ENCODE data around the gene CLDN9.

CLDN9 gene

DNA sequence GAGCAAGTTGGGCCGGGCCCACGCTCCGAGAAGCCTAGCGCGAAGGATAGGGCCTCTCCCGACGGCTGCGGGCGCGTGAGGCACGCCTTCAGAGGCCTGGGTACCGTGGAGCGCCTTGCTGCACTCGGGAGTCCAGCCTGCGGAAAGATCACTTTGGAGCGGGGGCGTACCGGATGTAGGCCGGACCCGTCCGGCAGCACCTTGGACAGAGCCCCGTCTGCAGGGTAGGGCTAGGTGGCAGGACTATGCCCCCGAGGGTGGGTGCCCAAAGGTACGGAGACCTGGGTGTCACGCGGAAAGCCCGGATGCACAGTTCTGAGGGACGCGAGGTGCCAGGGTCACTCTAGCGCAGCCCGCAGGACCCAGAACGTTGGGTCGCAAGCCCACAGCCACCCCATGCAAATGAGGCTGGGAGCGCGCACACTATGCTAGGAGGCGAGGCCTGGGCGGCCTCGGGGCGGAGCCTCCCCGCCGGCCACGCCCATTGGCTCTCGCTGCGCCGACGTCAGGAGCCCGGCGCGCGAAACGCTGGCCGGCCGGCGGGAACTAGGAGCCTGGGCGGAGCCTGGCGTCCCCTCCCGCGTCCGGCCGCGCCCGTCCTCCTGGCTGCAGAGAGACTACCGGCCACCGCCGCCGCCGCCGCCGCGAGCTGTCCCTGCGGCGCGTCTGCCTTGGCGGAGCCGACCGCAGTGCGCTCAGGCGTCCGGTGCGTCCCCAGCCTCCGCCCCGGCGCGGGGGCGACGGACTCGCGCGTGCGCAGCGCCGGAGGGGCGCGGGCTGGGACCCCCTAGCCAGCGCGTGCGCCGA, 43.8 kb upstream of the CLDN9 start, which contains the start of gene PAQR4:
Gene PAQR4, plus strand, starts transcription at position 611 of the 807 bp plus-strand sequence. CDS start 327 bp downstream, outside the sequence.
- H3K36me3 ChIP-seq (ENCODE audit: insufficient read depth, low read length), result peaks cover 22% of the 10 kb centered on the region

DNA sequence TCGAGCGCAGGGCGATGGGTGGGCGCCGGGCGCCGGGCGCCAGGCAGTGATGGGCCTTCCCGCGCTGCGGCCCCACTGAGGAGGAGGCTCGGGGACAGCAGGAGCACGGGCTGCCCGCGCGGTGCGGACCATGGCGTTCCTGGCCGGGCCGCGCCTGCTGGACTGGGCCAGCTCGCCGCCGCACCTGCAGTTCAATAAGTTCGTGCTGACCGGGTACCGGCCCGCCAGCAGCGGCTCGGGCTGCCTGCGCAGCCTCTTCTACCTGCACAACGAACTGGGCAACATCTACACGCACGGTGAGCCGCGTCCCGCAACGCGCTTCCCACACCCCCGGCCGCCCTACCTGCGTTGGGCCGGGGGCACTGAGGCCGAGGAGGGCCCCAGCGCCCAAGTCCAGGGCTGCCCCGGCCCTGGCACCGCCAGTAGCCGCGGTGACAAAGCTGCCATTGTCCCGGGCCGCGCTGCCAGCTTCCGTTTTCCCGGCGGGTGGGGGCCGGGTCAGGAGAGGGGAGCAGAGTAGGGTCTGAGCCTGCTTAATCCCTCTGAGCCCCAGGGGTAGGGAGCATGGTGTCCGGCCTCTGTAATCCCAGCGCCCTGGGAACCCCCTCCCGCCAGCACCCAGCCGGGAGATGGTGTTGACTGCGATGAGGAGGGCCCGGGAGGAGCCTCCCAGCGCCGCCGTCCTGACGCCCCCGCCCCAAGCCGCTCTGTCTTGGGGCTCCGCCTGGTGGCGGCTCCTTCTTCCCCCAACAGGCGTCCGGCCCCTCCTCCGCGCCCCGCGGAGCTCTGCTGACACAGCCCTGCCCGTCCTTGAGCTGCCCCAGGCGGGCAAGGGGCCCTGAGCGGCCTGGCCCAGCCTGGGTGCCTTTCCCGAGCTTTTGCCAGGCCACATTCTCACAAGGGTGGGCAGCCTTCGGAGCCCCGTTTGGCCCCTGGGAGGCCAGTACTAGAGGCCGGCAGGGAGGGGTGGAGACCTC, 42.9 kb upstream of the CLDN9 start:
- under 1% methylated on average over 83 of the region's 83 CpGs for WGBS
- H3K27me3 ChIP-seq (ENCODE audit: insufficient read depth, low read length), result peaks cover 26% of the 10 kb centered on the region
- peak overlapping the region; percentile 93 for H3K4me3 ChIP-seq (ENCODE audit: low read length)
- no peaks in the 10 kb centered on the region for H3K4me1 ChIP-seq (ENCODE audit: insufficient read depth, low read length)
- peaks cover 27% of the 10 kb centered on the region for H3K36me3 ChIP-seq (ENCODE audit: insufficient read depth, low read length)
- H3K9ac ChIP-seq (ENCODE audit: low read depth, low read length), result peak overlapping the region; percentile 87
- H3K9me3 ChIP-seq (ENCODE audit: insufficient read depth, low read depth, low read length), result no peaks in the 10 kb centered on the region
- H3K27ac ChIP-seq (ENCODE audit: low read depth, low read length), result peak overlapping the region; percentile 75; the same call in 1 of the 2 replicates

More for the DNA sequence above, 43.8 kb upstream of the CLDN9 start, which contains the start of gene PAQR4:
- Histone ChIP-seq H3K9ac (ENCODE audit: low read depth, low read length) (peak within 1 kb of the TSS; percentile 87), H3K4me3 (ENCODE audit: low read length) (peak within 1 kb of the TSS; percentile 93), H3K27me3 (ENCODE audit: insufficient read depth, low read length) (peaks cover 26% of the 10 kb centered on the region), H3K9me3 (ENCODE audit: insufficient read depth, low read depth, low read length) (no peaks in the 10 kb centered on the region), H3K27ac (ENCODE audit: low read depth, low read length) (peak within 1 kb of the TSS; percentile 75; the same call in 1 of the 2 replicates), H3K4me1 (ENCODE audit: insufficient read depth, low read length) (no peaks in the 10 kb centered on the region)
- 1% methylated on average over 98 of the region's 98 CpGs for WGBS

GRCh38 chr16:2970563-2970962, 42.2 kb upstream of the CLDN9 start:
- no peaks in the 10 kb centered on the region for H3K9me3 ChIP-seq (ENCODE audit: insufficient read depth, low read depth, low read length)

GRCh38 chr16:2971134-2971984, 41.4 kb upstream of the CLDN9 start:
- no peak overlapping the region for H3K27ac ChIP-seq (ENCODE audit: low read depth, low read length)
- H3K4me1 ChIP-seq (ENCODE audit: insufficient read depth, low read length), result no peaks in the 10 kb centered on the region
- H3K27me3 ChIP-seq (ENCODE audit: insufficient read depth, low read length), result peaks cover 19% of the 10 kb centered on the region
- 93% methylated on average over 35 of the region's 35 CpGs for WGBS
- H3K9me3 ChIP-seq (ENCODE audit: insufficient read depth, low read depth, low read length), result no peaks in the 10 kb centered on the region
- no peak overlapping the region for H3K9ac ChIP-seq (ENCODE audit: low read depth, low read length)
- H3K36me3 ChIP-seq (ENCODE audit: insufficient read depth, low read length), result peaks cover 42% of the 10 kb centered on the region
- H3K4me3 ChIP-seq (ENCODE audit: low read length), result no peak overlapping the region

More at GRCh38 chr16:2970563-2970962, 42.2 kb upstream of the CLDN9 start:
- H3K27me3 ChIP-seq (ENCODE audit: insufficient read depth, low read length), result peaks cover 26% of the 10 kb centered on the region
- peaks cover 35% of the 10 kb centered on the region for H3K36me3 ChIP-seq (ENCODE audit: insufficient read depth, low read length)
- peak overlapping the region; percentile 87 for H3K9ac ChIP-seq (ENCODE audit: low read depth, low read length)
- WGBS, result 89% methylated on average over 6 of the region's 6 CpGs
- H3K4me1 ChIP-seq (ENCODE audit: insufficient read depth, low read length), result no peaks in the 10 kb centered on the region
- peak overlapping the region; percentile 64; the same call in 1 of the 2 replicates for H3K27ac ChIP-seq (ENCODE audit: low read depth, low read length)
- H3K4me3 ChIP-seq (ENCODE audit: low read length), result peak overlapping the region; percentile 93

- Histone ChIP-seq H3K9me3 (ENCODE audit: insufficient read depth, low read depth, low read length) (no peaks in the 10 kb centered on the region), H3K27ac (ENCODE audit: low read depth, low read length) (no peak overlapping the region; the same call in 1 of the 2 replicates), H3K27me3 (ENCODE audit: insufficient read depth, low read length) (peaks cover 13% of the 10 kb centered on the region), H3K4me1 (ENCODE audit: insufficient read depth, low read length) (no peaks in the 10 kb centered on the region), H3K9ac (ENCODE audit: low read depth, low read length) (no peak overlapping the region), H3K4me3 (ENCODE audit: low read length) (no peak overlapping the region), H3K36me3 (ENCODE audit: insufficient read depth, low read length) (peaks cover 51% of the 10 kb centered on the region)
- WGBS, result 88% methylated on average over 15 of the region's 15 CpGs
Measured at GRCh38 chr16:2971985-2972784, 40.5 kb upstream of the CLDN9 start.

- 91% methylated on average over 5 of the region's 5 CpGs for whole genome bisulfite sequencing
- Histone ChIP-seq H3K9ac (ENCODE audit: low read depth, low read length) (no peak overlapping the region), H3K36me3 (ENCODE audit: insufficient read depth, low read length) (peaks cover 60% of the 10 kb centered on the region), H3K4me1 (ENCODE audit: insufficient read depth, low read length) (no peaks in the 10 kb centered on the region), H3K9me3 (ENCODE audit: insufficient read depth, low read depth, low read length) (no peaks in the 10 kb centered on the region), H3K27me3 (ENCODE audit: insufficient read depth, low read length) (peaks cover 4% of the 10 kb centered on the region), H3K27ac (ENCODE audit: low read depth, low read length) (no peak overlapping the region), H3K4me3 (ENCODE audit: low read length) (no peak overlapping the region)
Measured at GRCh38 chr16:2973093-2973492, 39.6 kb upstream of the CLDN9 start.

GRCh38 chr16:2973605-2974318, 39.0 kb upstream of the CLDN9 start:
- H3K4me3 ChIP-seq (ENCODE audit: low read length), result no peak overlapping the region
- WGBS, result 93% methylated on average over 17 of the region's 17 CpGs
- no peak overlapping the region for H3K27ac ChIP-seq (ENCODE audit: low read depth, low read length)
- H3K9me3 ChIP-seq (ENCODE audit: insufficient read depth, low read depth, low read length), result no peaks in the 10 kb centered on the region
- peaks cover 62% of the 10 kb centered on the region for H3K36me3 ChIP-seq (ENCODE audit: insufficient read depth, low read length)
- no peaks in the 10 kb centered on the region for H3K27me3 ChIP-seq (ENCODE audit: insufficient read depth, low read length)
- no peaks in the 10 kb centered on the region for H3K4me1 ChIP-seq (ENCODE audit: insufficient read depth, low read length)
- H3K9ac ChIP-seq (ENCODE audit: low read depth, low read length), result no peak overlapping the region

GRCh38 chr16:2974319-2975056, 38.2 kb upstream of the CLDN9 start:
- 94% methylated on average over 15 of the region's 15 CpGs for WGBS
- H3K36me3 ChIP-seq (ENCODE audit: insufficient read depth, low read length), result peaks cover 62% of the 10 kb centered on the region
- H3K27me3 ChIP-seq (ENCODE audit: insufficient read depth, low read length), result no peaks in the 10 kb centered on the region
- no peak overlapping the region for H3K27ac ChIP-seq (ENCODE audit: low read depth, low read length)
- H3K9ac ChIP-seq (ENCODE audit: low read depth, low read length), result no peak overlapping the region
- peaks cover 1% of the 10 kb centered on the region; the same call in 1 of the 2 replicates for H3K4me1 ChIP-seq (ENCODE audit: insufficient read depth, low read length)
- no peak overlapping the region for H3K4me3 ChIP-seq (ENCODE audit: low read length)
- H3K9me3 ChIP-seq (ENCODE audit: insufficient read depth, low read depth, low read length), result no peaks in the 10 kb centered on the region

GRCh38 chr16:2975161-2975795, 37.4 kb upstream of the CLDN9 start:
- H3K27me3 ChIP-seq (ENCODE audit: insufficient read depth, low read length), result no peaks in the 10 kb centered on the region
- no peak overlapping the region for H3K9ac ChIP-seq (ENCODE audit: low read depth, low read length)
- WGBS, result 94% methylated on average over 28 of the region's 28 CpGs
- H3K4me1 ChIP-seq (ENCODE audit: insufficient read depth, low read length), result peaks cover 4% of the 10 kb centered on the region; the same call in 1 of the 2 replicates
- H3K27ac ChIP-seq (ENCODE audit: low read depth, low read length), result no peak overlapping the region
- no peak overlapping the region for H3K4me3 ChIP-seq (ENCODE audit: low read length)
- H3K9me3 ChIP-seq (ENCODE audit: insufficient read depth, low read depth, low read length), result no peaks in the 10 kb centered on the region
- peaks cover 62% of the 10 kb centered on the region for H3K36me3 ChIP-seq (ENCODE audit: insufficient read depth, low read length)

Measured in HUES64 (cell line).